Nucleus accumbens (tissue), 56 donors: Measurements from ENCODE around the gene EPHA7.

Source experiments
- DNase-seq, 56 donors: peaks; one replicate each; lab custom pipeline; 2025; lab: John Stamatoyannopoulos, UW

The EPHA7 gene

DNA sequence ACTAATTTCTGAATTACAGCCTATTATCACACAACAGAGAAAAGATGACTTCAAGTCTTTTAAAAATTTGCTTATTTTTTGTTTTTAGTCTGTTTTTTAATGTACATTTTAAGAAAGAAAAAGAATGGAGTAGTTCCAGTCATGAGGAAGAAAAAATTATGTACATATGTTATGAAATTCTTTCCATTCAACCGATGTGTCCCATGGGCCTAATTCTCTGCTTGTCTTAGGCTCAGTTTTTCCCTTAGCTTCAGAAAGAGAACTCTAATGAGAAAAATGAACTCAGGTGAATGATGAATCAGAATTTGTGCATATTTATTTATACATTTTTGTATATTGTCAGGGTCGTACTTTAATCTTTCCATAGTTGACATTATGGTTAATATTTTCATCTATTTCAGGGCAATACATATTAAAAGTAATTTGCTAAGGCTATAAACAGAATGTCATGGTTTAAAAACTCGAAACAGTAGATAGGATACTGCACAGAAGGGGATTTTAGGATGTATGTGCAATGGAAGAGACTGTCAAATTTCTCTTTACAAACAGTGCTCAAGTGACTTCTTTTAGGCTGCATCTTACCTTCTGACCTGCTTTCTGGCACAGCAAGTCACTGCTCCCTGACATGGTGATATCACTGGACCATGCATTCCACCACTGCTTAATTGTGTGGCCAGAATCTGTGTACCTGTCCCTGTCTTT, 153.1 kb downstream of the EPHA7 start:
- DNase-seq, result no peak

DNA sequence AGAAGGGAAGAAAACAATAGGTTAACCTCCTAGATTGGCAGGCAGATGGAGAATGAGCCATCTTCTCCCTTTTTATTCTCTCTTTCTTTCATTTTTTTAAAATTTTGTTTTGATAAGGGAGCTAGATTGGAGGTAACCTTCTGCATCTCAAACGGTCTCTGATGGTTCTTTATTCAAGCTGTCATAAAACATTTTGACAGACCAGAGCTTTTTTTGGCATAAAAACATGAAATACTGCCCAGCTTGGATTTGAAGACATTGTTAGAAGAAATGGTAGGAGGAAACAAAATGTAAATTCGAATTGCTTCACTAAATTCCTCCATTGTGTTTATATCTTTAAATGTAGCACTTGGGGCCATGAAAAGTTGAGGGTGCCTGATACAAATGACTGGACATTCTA, 158.5 kb downstream of the EPHA7 start:
- DNase-seq, result no peak

GRCh38 chr6:93259332-93259731, 160.0 kb downstream of the EPHA7 start:
- DNase-seq, result no peak

GRCh38 chr6:93252930-93253329, 166.4 kb downstream of the EPHA7 start:
- no peak for DNase-seq

GRCh38 chr6:93248631-93249030, 170.7 kb downstream of the EPHA7 start:
- no peak for DNase-seq

DNA sequence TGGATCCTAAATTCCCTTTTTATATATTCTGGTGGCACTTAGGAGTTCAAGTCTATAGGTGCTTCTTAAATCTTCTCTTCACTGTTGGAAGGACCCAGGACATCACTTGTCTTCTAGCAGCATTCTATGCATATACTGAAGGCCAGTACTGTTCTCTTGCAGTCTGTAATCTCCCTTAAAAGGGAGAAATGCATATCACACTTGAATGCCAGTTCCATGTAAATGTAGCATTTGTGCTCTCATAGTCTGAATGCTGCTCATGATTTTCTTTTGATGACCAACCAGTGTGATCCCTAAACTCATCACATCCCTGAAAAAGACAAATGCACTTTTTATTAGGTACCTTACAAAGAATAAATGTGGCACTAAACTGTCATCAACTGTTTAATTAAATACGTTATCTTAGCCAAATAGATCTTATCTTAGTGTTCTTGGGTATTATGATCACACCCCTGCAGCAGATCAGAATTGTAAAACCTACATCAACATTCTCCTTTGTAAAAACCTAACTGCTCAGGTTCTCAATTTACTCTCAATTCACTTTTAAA, 176.1 kb downstream of the EPHA7 start:
- no peak for DNase-seq

- DNase-seq, result no peak
Measured at GRCh38 chr6:93242049-93242448, 177.3 kb downstream of the EPHA7 start.

GRCh38 chr6:93238632-93239031, 180.7 kb downstream of the EPHA7 start:
- DNase-seq, result peak in 3 of 56 donors; percentile 0 to 2 (median 0)

- DNase-seq, result no peak
Measured at GRCh38 chr6:93235775-93236174, 183.6 kb downstream of the EPHA7 start.

DNA sequence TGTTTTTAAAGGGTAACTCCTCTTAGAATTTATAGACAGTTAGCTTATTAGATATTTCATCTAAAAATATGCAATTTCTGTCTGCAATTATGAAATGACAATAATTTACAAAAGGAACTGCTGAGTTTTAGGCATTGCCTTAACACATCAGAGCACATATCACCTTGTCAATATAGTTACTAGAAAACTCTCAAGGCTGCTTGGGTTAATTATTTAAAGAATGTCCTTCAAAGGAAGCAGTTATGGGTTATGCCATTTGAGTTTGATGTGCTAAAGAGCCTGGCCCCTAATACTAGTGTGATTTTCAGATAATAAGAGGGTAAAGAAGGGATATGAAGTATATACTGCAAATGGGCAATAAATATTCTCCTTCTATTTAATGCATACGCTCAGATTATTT, 192.5 kb downstream of the EPHA7 start:
- no peak for DNase-seq

- no peak for DNase-seq
Measured at GRCh38 chr6:93222071-93222851, 197.1 kb downstream of the EPHA7 start.

DNA sequence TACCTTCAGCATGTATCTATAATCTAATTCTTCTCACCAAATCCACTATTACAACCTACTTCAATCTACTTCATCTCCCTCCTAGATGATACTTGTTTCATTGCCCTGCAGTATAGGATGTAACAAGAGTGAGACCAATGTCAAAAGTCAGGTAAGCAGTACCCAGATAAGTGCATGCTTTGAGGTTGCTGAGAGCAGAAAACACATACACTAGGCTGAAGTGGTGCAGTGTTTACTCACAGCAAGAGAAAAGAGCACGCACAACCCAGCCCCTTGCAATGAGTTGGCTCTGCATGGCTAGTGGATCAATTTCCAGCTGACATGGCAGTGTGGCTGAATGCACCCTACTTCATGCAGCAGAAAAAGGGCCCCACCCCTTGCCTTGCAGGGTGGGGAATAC, 199.9 kb downstream of the EPHA7 start:
- no peak for DNase-seq

DNA sequence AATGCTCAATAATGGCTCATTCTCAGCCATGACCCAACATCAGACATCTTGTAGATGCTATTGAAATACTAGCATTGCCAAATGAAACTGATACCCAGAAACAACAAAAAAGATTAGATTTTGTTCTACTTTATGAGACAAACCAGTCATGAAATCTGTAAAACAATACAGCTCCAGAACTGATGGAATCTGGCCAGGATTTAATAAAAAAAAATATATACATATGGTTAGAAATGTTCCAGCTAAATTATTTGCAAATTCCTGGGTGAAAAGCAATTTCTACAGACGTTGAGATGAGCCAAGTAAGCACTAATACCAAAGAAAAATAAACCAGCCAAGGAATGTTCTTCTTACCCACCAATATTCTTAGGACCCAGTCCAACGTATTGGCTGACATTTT, 201.3 kb downstream of the EPHA7 start:
- DNase-seq, result no peak

DNA sequence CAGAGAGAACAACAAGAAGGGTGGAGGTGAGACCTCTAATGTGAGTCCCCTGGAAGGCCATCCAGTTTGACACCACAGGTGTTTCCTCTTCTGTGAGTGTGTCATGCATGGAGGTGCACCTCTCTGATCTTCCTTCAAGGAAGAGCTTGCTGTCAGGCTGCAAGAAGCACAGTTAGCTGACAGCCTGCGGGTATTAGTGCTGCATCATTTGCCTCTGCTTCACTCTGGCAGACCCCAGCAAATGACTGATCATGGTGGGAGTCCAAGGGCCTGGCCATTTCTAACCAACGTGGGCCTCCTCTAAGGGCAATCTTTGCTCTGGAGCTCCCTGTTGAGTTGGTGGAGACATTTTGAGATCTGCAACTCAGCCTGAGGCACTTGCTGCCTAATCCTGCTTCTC, 206.3 kb downstream of the EPHA7 start:
- DNase-seq, result no peak

- DNase-seq, result no peak
Measured at GRCh38 chr6:93210908-93211307, 208.5 kb downstream of the EPHA7 start.

GRCh38 chr6:93209358-93209757, 210.0 kb downstream of the EPHA7 start:
- DNase-seq, result no peak

GRCh38 chr6:93196406-93196970, 222.9 kb downstream of the EPHA7 start:
- peak in 2 of 56 donors; percentile 5 for DNase-seq

DNA sequence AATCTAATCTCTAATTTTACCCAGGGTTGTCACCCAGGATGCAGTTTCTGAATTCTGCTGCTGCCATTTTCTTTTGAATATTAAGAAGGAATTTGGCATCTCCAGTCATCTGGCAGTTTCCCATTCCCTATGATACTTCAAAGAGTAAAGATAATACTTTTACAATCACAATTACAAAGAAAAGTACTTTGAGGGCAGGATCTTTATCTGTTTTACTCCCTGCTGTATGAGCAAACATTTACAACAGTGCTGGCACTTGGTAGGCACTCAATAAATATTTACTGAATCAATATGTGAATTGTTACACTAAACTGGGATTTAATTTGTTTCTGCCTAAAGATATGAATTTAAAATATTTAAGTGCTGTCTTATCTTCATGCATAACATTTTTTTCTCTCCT, 224.9 kb downstream of the EPHA7 start:
- no peak for DNase-seq

DNA sequence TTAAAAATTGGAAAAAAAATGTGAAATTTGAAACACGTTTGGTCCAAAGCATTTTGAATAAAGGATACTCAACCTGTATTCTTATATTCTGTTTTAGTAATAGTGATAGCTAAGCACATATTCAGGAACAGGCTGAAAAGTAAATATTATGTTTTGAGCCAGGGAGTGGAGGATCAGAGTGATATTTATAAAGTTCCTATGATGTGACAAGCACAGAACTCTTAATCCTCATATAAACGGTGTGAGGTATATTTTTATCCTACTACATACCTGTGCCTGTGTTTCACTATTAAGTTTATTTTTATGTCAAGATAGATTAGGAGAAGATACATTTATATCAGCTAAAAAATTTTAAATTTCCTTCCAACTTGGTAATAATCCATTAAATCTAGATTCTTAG, 225.5 kb downstream of the EPHA7 start:
- no peak for DNase-seq
